ENCODE measurements around the gene PHLDA3.

PHLDA3 gene

GRCh38 chr1:201460814-201461644 is 8.0 kb downstream of the PHLDA3 start:
- no peak for DNase-seq

GRCh38 chr1:201459775-201460174 is 9.2 kb downstream of the PHLDA3 start:
- DNase-seq, result no peak

- DNase-seq, result no peak
Measured at GRCh38 chr1:201459052-201459451, 9.9 kb downstream of the PHLDA3 start.

GRCh38 chr1:201457508-201457960 is 11.5 kb downstream of the PHLDA3 start:
- DNase-seq, result no peak

- DNase-seq, result no peak
Measured at GRCh38 chr1:201456499-201457309, 12.3 kb downstream of the PHLDA3 start.

- no peak for DNase-seq
Measured at GRCh38 chr1:201455098-201455497, 13.9 kb downstream of the PHLDA3 start.

GRCh38 chr1:201454608-201455007 is 14.4 kb downstream of the PHLDA3 start:
- no peak for DNase-seq

GRCh38 chr1:201452866-201453265 is 16.1 kb downstream of the PHLDA3 start:
- DNase-seq, result no peak

- DNase-seq, result no peak
Measured at GRCh38 chr1:201450721-201451291, 18.2 kb downstream of the PHLDA3 start.

- DNase-seq, result no peak
Measured at GRCh38 chr1:201448990-201449389, 20.0 kb downstream of the PHLDA3 start.

GRCh38 chr1:201447903-201448871 is 20.8 kb downstream of the PHLDA3 start:
- peak; percentile 67 for DNase-seq

GRCh38 chr1:201445310-201445709 is 23.7 kb downstream of the PHLDA3 start:
- DNase-seq, result no peak

GRCh38 chr1:201444792-201445191 is 24.2 kb downstream of the PHLDA3 start:
- no peak for DNase-seq

- DNase-seq, result no peak
Measured at GRCh38 chr1:201443747-201444146, 25.2 kb downstream of the PHLDA3 start.

GRCh38 chr1:201436969-201437368 is 32.0 kb downstream of the PHLDA3 start:
- DNase-seq, result no peak

GRCh38 chr1:201436393-201436792 is 32.6 kb downstream of the PHLDA3 start:
- DNase-seq, result no peak

- no peak for DNase-seq
Measured at GRCh38 chr1:201434266-201434665, 34.7 kb downstream of the PHLDA3 start.

GRCh38 chr1:201433609-201434008 is 35.4 kb downstream of the PHLDA3 start:
- DNase-seq, result no peak

- no peak for DNase-seq
Measured at GRCh38 chr1:201430776-201431175, 38.2 kb downstream of the PHLDA3 start.

GRCh38 chr1:201429736-201430501 is 39.1 kb downstream of the PHLDA3 start:
- DNase-seq, result no peak

GRCh38 chr1:201427963-201428362 is 41.0 kb downstream of the PHLDA3 start:
- DNase-seq, result no peak

Data from activated naive CD4-positive, alpha-beta T cell treated with Interleukin-2 at 50 U/mL for 16 hours (primary cell).